Right ventricle myocardium inferior (tissue), 1 donor: ENCODE measurements around the gene ADAMTS6. TPM values are rescaled to one million over a fixed set of nuclear protein-coding genes. Genes with fewer than 3 reads are reported as not detected.
"Not testable (repeated sequence)": the region's sequence is repeated elsewhere in the genome, so short reads cannot be mapped to it uniquely, and the experiment has no call there.

Experiments used
- ATAC-seq: fragments of 200-7000 bp; cut with Tn5 transposase; one replicate; pipeline ENCODE4 v1.9.1; 2020; ENCODE audit warnings: mild to moderate bottlenecking, moderate library complexity
- DNase-seq: peaks from one replicate; pipeline ENCODE4 v3.0.0; 2021; ENCODE audit errors: missing footprints
- intact Hi-C: fragments of 100-400 bp; cut with DNase I; formaldehyde crosslinking; loops from one replicate; pipeline ENCODE4 v1.11.0; 2022
- total RNA-seq: library from RNA; stranded (reverse); fragmentation: NEBNext Ultra II Directional; extraction: Animal tissue kit (Norgen Biotek cat#: 25700); gene quantifications from one replicate; pipeline ENCODE4 v1.2.1, GENCODE V29; 2021
- donor health status: DM: no; HTN: yes; CAD: no; lungs with severe emphysema.

ADAMTS6 gene
- total RNA-seq, 1 donor from 2014 or later: 0.73 TPM

DNA sequence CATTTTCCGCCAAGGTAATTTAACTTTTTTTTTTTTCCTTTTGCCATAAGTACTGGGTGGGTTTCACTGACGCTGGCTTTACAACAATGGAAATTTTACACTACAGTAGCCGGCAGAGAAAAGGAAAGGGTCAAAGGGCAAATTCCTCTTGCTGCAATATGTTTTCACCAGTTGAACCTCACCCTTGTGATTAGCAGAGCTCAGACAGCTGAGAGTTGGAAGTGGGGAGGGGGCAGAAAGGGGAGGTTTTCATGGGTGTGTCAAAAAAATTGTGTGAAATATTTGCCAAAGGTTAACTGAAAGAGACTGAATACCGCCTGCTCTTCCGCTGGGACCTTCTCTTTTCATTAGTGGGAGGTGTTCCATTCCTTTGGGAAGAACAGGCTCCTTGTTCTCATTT, 296.9 kb downstream of the ADAMTS6 start:
- DNase-seq (no peak), ATAC-seq (no peak)
- intact Hi-C loops: no loop called here

DNA sequence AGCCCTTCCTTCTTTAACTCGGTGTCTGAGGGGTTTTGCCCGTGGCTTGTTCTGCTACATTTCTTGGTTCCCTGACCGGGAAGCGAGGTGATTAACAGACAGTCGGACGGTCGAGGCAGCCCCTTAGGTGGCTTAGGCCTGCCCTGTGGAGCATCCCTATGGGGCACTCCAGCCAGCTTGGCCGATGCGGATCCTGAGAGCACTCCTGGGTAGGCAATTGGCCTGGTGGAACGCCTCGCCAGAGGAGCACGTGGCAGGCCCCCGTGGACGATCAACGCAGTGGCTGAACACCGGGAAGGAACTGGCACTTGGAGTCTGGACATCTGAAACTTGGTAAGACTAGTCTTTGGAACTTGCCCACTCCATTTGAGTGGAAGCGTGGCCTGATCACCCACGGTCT, 307.5 kb downstream of the ADAMTS6 start:
- DNase-seq, intact Hi-C loops, ATAC-seq: not testable (repeated sequence)

DNA sequence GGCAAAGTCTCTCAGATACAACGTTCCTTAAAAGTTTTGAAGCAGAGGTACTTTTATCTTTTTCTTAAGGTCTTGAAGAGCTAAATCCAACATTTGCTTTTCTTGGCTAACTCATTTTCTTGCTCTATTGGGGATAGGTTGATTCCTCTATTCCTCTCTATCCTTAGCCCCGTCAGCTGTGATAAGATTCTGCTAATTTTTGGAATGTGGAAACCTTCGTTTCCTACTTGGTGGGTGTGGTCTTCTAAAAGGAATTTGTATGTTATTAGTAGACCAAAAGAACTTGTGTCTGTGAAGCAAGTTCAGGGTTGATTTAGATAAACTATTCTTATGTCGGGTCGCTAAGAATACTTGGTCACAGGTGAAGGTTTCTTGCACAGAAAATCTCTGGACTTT, 308.6 kb downstream of the ADAMTS6 start:
- no peak for DNase-seq
- ATAC-seq: no peak
- intact Hi-C loops: no loop called here

DNA sequence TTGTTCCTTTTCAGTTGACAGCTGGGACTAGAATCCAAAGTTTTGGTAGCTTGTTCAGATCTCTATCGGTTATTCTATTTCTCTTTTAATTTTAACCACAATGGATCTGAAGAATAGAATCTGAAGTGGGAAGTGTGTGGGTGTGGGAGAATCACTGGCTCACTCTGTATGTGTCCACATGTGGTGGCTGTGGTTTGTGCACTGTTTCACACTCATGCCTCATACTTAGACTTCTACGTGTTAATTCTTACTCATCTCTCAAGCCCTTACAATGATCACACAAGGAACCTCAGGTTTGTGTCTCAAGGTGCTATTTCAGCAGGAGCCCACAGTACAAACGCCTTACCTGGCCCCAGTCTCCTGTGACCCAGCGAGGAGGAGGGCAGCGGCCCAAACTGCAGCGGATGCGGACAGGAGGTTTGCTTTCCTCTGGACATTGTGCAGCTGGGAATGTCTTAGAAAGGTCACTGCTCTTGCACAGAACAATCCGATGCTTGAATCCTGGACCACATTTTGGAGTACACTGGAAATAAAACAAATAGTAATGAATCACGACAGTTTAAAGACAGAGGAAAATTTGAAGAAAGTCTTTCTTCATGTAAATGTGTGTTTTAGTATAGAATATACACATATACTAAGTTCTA, 309.1 kb downstream of the ADAMTS6 start:
- DNase-seq (no peak), ATAC-seq (no peak)
- intact Hi-C loops: no loop called here

DNA sequence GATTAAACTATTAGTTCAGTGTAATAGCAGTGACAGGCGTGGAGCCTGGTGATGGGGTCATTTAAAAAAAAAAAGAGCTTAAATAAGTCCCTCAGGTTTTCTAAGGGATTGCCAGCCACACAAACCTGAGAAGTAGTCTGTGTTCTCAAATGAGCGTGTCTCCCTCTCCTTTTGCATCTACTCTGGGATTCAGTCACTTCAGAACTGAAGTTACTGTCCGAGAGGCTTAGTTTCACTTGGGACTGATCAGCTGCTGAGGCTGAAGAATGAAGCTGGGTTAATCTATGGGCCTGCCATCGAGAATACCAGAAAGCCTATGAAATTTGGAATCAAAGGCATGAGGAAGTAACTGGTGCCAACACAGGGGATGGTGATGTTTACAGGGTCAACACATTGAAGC, 310.1 kb downstream of the ADAMTS6 start:
- DNase-seq (no peak), ATAC-seq (no peak)

DNA sequence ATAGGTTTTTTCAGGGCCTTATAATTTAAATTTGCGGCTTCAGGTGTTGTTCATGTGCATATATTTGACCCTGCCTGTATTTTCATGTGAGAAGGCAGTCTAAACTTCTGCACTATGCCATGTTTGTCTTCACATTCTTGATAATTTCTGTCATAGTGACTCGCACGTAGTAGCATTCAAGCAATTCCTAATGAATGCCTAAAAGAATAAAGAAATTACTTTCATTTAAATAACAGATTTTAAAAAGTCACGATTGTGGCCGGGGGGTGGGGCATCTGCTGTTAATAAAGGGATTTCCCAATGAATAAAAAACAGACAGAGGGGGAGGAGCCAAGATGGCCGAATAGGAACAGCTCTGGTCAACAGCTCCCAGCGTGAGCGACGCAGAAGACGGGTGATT, 318.0 kb downstream of the ADAMTS6 start:
- DNase-seq (no peak), ATAC-seq (no peak)
- intact Hi-C loops: no loop called here

More for the DNA sequence above, 310.1 kb downstream of the ADAMTS6 start:
- intact Hi-C loops: no loop called here

DNA sequence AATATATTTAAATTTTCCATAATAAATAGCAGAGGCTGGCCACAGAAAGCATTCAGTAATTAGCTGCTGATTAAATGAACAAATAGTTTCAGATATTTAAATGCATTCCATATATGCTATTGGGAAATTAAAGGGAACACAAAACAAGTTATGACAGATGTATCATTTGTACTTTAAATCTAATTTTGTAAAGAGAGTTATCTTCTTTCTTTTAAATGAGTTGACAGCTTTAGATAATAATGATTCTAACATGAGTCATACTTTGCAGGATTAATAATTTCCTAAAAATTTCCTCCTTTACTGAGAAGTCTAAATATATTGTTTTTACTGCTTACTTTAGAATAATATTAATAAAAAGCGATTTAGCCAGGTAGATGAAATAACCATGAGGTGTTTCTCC, 320.1 kb downstream of the ADAMTS6 start:
- ATAC-seq: no peak
- DNase-seq: no peak
- intact Hi-C loops: no loop called here

DNA sequence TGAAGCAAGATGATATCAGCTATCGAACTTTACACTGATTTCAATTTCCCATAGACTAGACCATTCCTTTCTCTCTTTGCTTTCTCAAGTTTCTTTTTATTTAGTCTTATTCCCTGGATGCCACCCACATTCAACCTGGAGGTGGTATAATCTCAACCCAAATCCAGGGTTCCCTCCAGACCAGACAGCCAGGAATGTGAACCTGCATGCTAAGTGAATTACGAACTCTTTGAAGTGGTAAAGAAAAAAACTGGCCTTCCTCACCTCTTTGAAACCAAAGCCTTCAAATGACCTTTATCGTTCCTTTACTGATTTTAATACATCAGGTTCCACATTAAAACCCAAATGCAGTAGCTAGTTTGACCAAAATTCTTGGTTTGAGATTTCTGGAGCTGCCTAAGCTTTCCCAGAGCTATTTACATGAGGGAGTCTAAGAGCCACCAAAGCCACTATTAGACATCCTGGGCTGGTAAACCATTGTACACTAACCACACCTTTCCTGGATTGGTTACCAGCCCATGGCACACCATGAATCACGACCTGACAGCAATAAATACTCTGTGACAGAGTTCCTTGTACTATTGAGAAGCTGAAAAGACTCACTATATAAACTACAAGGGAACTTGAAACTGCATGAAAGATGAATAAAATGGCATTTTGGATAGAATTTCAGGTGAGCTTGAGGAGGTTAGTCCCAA, 323.7 kb downstream of the ADAMTS6 start:
- intact Hi-C loops: no loop called here
- ATAC-seq: no peak
- no peak for DNase-seq

DNA sequence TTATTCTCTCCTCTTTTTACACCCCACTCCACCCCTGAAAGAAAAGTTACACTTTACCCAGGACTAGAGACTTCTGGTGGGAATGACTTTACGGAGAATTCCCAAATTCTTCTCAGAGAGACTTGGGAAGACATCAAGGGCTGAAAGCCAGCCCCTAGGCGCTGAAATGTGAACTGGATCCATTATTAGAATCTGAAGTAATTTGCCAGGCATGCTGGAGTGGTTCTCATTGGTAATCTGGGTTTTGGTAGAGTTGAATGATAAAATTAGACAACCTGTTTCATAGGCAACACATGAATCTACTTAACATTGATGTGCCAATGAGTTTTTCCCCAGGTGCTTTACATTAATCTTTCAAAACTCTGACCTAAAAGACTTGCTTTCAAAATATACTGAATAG, 324.8 kb downstream of the ADAMTS6 start:
- intact Hi-C loops: no loop called here
- DNase-seq (no peak), ATAC-seq (no peak)

DNA sequence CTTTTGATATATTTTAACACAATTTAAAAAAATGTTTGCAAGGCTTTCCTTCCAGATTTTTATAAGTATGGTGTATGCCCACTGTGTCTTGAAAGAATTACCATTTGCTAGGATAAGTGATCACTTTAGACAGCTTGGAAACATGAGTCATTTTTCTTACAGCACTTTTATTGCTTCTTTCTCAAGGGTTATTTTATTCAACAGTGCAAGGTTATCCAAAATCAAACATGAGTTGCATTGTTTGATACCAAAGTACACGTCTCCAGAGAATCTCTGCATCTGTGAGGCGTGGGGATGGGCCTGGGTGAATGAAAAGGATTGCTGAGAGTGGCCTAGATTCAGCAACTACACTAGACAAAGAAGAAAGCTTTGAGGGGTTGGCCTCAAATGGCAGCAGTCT, 329.6 kb downstream of the ADAMTS6 start:
- ATAC-seq (no peak), DNase-seq (no peak)
- intact Hi-C loops: no loop called here

DNA sequence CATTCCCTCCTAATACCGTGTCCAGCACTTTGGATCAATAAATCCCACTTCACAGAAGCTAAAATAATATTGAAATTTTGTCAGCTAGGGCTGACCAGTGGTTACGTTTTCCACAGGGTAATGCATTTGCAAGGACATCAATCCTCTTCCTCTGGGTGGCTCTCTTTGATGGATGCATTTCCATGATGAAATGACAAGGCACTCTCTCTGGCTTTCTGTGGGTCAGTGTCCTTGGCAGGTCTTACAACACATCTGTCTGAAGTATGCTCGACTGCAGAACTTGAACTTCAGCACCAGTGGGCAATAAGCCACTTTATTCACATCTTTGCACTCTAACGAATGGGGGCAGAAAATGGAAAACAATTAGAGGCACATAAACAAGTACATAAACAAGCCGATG, 330.1 kb downstream of the ADAMTS6 start:
- ATAC-seq: peak; percentile 65

DNA sequence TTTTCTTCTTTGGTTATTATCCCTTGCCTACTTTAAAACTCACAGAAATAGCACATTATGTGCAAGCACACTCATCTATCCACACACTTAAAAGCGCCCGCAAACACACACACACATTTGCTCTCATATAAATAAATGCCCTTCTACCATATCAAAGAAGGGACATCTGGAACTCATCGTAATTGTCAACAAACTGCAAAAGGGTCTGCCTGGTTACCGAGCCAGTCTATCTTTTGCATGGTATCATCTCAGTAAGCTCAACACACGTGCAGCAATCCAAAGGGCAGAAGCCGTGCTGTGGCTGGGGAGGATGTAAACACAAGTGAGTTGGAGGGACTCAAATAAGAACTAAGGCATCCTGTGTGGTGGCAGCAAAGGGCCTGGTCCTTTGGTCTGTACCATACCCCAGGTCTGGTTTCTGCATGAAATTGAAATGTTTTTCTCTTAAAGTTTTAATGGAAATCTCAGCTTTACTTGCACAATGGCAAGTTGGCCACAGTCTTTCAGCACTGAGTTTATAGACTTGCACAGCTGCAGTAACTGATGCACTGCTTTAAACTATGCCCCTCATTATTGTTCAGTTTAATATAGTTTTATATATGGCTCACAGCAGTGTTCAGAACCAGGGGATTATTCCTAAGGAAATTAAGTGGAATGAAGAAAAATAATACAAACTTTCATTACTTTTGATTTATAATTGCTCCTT, 331.0 kb downstream of the ADAMTS6 start:
- no peak for ATAC-seq
- DNase-seq: no peak
- intact Hi-C loops: no loop called here

More for the DNA sequence above, 330.1 kb downstream of the ADAMTS6 start:
- intact Hi-C loops: no loop called here
- no peak for DNase-seq

DNA sequence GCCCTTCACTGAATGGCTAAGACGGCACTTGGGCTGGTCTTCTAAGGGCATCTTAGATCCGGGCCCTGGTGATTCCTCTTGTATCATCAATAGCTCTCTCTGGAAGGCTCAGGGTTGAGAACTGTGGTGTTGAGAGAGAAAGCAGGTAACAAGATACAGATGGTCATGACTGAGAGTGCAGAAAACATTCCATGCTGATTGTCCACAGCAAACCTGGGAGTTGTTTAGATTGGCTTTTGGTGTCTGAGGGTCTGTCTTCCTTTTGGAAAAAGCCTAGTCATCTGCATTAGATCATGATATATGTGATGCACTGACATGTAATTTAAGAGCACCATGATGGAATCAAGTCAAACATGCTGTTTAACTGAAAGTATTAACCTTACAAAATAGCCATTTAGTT, 331.9 kb downstream of the ADAMTS6 start:
- intact Hi-C loops: no loop called here
- ATAC-seq (no peak), DNase-seq (no peak)

DNA sequence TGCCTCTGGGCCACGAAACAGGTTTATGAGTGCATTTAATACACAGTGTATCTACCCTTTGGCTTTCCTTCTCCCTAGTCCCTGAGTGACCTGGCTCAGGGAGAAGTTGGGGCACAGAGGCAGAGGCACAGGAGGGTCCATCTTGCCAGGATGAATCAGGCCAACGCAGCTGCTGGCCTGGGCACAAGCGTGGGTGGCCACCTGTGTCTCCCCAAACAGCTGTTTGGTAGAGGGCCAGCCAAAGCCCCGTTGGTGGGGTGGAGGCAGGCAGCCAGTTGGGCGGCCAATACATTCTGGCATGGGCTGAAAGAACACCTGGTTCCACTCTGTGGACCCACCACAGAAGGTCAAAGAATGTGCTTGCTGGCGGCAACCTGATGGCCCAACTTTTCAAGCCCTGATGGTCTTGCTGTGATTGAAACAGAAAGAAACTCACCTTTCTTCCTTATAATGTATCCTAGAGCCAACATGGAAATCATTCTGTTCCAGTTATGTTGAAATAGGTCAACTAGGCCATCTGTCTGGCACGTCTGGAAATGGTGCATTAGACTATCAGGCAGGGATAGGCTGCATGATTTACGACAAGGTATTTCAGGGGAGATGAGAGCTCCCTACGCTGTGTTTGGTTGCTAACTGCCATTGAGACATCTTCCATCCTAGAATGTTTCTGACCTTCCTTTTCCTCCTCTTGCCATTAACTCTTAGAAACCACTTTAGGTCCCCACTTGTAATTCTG, 337.4 kb downstream of the ADAMTS6 start:
- no peak for ATAC-seq
- intact Hi-C loops: no loop called here
- DNase-seq: no peak

DNA sequence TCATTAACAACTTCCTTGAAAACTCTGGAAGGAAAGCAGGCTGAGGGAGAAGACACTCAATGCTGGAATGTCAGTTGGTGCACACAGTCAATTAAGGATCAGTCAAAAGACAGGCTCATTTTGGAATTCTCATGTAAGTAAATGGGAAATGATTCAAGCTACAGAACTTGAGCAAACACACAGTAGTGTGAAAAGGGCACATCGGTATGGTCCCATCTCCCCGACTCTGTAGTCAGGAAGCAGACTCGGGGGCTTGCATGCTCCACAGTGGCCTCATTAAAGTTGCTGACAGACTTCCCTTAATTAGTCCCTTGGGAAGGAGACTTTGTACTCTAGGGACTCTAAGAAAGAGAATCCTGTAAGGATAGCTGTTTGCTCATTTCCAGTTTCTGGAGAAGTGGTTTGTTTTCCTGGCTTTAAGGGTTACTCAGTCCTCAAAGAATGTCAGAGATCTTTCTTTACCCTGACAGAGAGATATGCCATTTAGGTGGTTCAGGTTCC, 339.2 kb downstream of the ADAMTS6 start:
- intact Hi-C loops: no loop called here
- no peak for DNase-seq
- no peak for ATAC-seq

DNA sequence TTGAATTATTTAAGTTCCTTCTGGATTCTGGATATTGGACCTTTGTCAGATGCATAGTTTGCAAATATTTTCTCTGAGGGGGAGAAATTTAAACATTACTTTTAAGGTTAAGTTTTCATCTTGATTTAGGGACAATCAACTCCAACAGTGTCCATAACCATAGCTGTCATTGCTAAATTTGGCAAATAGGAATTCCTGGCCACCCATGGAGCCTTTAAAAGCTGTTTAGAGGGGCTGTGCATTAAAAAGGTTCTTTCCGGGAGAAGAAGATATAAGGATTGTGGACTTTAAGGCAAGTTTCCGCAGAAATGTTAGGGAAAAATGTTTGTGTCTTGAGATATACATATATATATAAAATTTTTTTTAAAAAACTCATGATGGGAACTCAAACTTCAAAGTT, 339.7 kb downstream of the ADAMTS6 start:
- DNase-seq: no peak
- intact Hi-C loops: no loop called here
- ATAC-seq: no peak

DNA sequence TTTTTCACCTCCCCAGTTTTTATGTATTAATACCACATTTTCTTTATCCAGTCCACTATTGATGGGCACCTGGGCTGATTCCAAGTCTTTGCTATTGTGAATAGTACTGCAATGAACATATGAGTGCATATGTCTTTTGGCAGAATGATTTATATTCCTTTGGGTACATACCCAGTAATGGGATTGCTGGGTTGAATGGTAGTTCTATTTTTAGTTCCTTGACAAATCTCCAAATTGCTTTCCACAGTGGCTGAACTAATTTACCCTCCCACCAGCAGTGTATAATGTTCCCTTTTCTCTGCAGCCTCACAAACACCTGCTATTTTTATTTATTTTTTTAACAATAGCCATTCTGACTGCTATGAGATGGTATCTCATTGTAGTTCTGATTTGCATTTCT, 340.2 kb downstream of the ADAMTS6 start:
- intact Hi-C loops: no loop called here
- ATAC-seq (no peak), DNase-seq (no peak)

DNA sequence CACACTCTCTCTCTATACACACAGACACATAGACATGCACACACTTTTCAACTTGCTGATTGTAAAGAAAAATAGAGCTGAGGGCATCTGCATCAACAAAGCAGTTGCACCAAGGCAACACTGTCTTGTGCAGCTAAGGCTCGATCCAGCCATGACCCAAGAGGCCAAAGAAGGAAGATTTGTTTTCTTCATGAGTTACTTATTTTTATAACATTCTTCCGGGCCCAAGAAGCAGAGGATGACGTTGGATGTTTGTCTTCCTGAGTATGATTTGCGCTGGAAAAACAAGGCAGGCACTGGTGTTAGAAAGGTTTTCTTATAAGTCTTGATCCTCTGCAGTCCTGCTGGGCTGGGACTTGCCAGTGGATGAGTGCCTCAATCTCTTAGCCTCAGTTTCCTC, 344.1 kb downstream of the ADAMTS6 start:
- DNase-seq (no peak), ATAC-seq (no peak)
- intact Hi-C loops: no loop called here

DNA sequence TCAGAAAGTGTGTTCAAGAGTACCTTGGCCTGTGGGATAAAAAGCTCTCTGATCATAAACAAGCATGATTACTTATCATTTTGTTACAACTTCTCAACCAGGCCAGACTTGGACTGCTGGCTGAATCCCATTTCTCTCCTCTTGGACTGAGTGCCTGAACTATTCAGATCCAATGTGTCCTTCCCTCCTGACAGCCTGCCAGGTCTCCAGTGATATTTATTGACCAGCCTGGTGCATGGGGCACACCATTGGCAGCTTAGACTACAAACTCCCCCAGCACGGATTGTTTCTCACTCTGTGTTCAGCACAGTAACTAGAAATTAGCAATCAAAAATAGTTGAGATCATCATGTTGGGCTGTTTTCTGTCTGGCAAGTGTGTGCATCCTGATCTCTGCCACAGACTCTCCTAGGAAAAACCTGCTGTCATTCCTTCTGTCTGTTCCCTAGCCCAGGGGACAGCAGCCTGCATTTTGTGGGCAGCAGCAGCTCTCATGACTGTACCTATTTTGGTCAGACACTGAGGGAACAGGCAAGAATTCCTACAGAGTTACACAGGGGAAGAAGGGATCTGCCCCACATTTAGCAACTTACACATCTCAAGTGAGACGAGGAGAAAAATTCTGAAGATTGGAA, 348.1 kb downstream of the ADAMTS6 start:
- ATAC-seq: peak; percentile 60
- intact Hi-C loops: no loop called here

More for the DNA sequence above, 348.1 kb downstream of the ADAMTS6 start:
- no peak for DNase-seq
